Right kidney (tissue), 9 donors: ENCODE results near the gene NPM3.

Experiments used
- DNase-seq: peaks from one replicate; pipeline ENCODE4 v3.0.0-alpha.2; 2016
- long read RNA-seq, 8 donors: transcript quantifications; one replicate each; lab custom pipeline, GENCODE V29; 2026

The NPM3 gene, protein sequence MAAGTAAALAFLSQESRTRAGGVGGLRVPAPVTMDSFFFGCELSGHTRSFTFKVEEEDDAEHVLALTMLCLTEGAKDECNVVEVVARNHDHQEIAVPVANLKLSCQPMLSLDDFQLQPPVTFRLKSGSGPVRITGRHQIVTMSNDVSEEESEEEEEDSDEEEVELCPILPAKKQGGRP
- long read RNA-seq, donor 1, transcript NPM3-201 (6 exons, 877 nt): major isoform, 37 of 38 reads
- long read RNA-seq, donor 1, partial matches to known transcripts: 0 of 38 reads
- long read RNA-seq, donor 1, other reads (novel, unspliced or antisense): 0 of 38 reads
- long read RNA-seq, donor 2, transcript NPM3-201 (6 exons, 877 nt): major isoform, 27 of 29 reads
- long read RNA-seq, donor 2, partial matches to known transcripts: 0 of 29 reads
- long read RNA-seq, donor 2, other reads (novel, unspliced or antisense): 0 of 29 reads
- long read RNA-seq, donor 3, transcript NPM3-201 (6 exons, 877 nt): major isoform, 17 of 17 reads
- long read RNA-seq, donor 3, partial matches to known transcripts: 0 of 17 reads
- long read RNA-seq, donor 3, other reads (novel, unspliced or antisense): 0 of 17 reads
- long read RNA-seq, donor 4, transcript NPM3-201 (6 exons, 877 nt): major isoform, 24 of 27 reads
- long read RNA-seq, donor 4, partial matches to known transcripts: 0 of 27 reads
- long read RNA-seq, donor 4, other reads (novel, unspliced or antisense): 0 of 27 reads
- long read RNA-seq, donor 5, transcript NPM3-201 (6 exons, 877 nt): major isoform, 35 of 45 reads
- long read RNA-seq, donor 5, partial matches to known transcripts: 9 of 45 reads
- long read RNA-seq, donor 5, other reads (novel, unspliced or antisense): 0 of 45 reads
- long read RNA-seq, donor 6, transcript NPM3-201 (6 exons, 877 nt): major isoform, 31 of 33 reads
- long read RNA-seq, donor 6, partial matches to known transcripts: 0 of 33 reads
- long read RNA-seq, donor 6, other reads (novel, unspliced or antisense): 0 of 33 reads
- long read RNA-seq, donor 7, transcript NPM3-201 (6 exons, 877 nt): major isoform, 52 of 54 reads
- long read RNA-seq, donor 7, partial matches to known transcripts: 0 of 54 reads
- long read RNA-seq, donor 7, other reads (novel, unspliced or antisense): 0 of 54 reads
- long read RNA-seq, donor 8, transcript NPM3-201 (6 exons, 877 nt): major isoform, 20 of 22 reads
- long read RNA-seq, donor 8, partial matches to known transcripts: 0 of 22 reads
- long read RNA-seq, donor 8, other reads (novel, unspliced or antisense): 0 of 22 reads

GRCh38 chr10:101782811-101783735 lies at the start of gene NPM3:
TSS of gene NPM3 (minus strand) at chr10:101783446. CDS start at chr10:101783390, 56 bp downstream.
- DNase-seq: peak; percentile 81

- DNase-seq: no peak
Observed at GRCh38 chr10:101832325-101832771, 49.1 kb upstream of the NPM3 start.

- no peak for DNase-seq
Observed at GRCh38 chr10:101831169-101831811, 48.0 kb upstream of the NPM3 start.

DNA sequence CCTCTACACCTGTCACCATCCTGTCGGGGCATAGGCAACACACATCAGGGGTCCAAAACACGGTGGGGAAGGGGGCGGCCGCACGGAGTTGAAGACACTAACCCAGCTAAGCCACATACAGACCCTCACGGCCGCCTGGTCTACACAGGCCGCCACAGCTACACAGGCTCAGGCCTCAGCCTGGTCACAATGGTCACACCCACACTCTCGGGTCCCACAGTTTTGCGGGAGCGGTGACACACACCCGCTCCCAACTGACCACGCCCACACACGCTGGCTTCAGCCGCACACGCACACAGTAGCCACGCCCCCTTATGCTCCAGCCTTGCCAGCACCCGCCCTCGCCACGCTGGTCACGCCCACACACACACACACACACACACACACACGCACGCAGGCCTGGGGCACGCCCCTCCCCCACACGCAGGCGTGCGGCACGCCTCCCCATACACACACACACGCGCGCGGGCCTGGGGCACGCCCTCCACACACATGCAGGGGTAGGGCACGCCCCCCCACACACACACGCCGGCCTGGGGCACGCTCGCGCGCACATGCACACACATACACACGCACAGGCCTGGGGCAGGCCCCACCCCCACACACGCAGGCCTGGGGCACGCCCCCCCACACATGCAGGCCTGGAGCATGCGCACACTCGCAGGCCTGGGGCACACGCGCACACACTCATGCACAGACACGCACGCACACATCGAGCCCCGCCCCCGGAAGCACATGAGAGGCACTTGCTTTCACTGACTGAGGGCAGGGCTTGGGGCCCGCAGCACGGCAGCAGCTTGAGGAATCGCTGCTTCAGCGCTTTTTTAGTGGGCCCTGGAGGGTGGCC lies 47.3 kb upstream of the NPM3 start:
- DNase-seq: peak; percentile 98

GRCh38 chr10:101829561-101830315 lies 46.5 kb upstream of the NPM3 start:
- peak; percentile 75 for DNase-seq

GRCh38 chr10:101828766-101829551 lies 45.7 kb upstream of the NPM3 start:
- peak; percentile 59 for DNase-seq

- DNase-seq: no peak
Observed at GRCh38 chr10:101827919-101828600, 44.8 kb upstream of the NPM3 start.

DNA sequence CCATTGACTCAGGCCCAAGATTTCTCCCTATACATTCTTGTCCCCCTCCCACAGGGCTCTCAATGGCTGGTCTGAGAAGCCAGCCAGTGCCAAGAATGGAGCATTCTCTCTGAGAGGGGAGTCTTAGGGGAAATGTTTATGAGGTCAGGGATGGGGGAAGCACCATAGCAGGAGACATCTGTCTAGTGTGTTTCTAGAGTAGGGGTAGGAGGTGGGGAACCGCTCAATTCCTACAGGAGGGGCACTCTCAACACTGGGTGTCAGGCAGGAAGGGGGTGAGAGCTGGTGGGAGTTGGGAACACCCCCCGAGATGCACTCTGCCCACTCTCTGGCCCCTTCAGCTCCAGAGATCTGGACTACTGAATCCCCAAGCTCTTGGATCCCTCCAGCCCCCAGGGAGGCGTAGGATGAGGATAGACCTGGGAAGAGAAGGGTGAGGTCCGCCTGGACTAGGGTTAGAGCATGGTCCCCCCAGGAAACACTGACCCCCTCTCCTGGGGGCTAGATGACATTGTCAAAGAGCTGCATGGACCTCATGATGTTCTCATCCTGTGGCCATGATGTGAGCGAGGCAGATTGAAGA lies 43.7 kb upstream of the NPM3 start:
- no peak for DNase-seq

DNA sequence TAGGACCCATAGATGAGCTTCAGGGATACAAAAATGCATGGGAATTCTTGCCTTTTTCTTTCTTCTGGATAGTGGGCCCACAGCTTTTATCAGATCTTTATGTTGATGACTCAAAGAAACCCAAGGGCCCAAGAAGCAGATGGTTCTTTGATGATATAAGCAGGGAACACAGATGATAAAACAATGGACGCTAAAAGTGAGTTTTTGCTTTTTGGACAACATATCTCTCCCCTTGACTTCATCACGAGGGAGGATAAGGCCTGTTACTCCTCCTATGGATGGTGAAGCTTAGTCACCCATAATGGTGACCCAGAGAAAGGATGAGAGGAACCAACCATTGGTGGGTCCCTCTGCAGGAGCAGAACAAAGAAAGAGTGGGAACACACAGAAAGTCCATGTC lies 41.5 kb upstream of the NPM3 start:
- no peak for DNase-seq

DNA sequence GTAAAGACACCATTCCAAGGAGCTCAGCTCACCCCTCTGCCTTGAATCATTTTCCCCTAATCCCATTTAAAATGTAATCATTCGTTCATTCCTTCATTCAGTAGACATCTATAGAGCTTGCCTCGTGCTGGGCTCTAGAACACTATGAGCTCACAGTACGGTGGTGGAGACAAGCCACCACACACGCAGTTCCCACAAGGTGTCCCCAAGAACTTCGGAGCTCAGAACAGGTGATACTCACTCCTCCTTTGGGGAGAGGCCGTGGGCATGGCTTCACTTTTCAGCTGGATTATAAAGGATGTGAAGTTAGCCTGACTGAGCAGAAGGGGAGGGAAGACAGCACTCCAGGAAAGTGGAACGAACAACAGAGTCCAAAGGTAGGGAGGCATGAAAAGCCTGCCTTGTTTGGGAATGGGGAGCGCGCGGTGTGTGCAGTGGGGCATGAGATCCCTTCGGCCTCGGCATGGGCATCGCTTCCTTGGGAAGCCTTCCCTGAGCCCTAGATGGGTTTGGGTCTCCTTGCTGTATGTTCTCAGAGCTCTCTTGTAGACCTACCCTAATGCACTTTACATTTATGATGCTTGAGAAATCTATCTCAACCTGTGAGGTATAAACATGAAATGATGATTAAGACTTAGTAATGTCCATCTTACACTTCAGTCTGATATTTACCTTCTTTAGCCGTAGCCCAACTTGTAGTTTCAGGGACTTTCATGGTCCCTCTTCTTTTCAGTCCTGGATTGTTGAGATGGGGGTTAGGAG lies 35.8 kb upstream of the NPM3 start:
- peak; percentile 78 for DNase-seq

GRCh38 chr10:101818119-101818871 lies 35.0 kb upstream of the NPM3 start, which contains the start of gene OGA:
TSS of gene OGA (minus strand) at chr10:101818444. CDS start at chr10:101818022, 422 bp downstream.
- peak; percentile 97 for DNase-seq

- DNase-seq: peak; percentile 79
Observed at GRCh38 chr10:101817337-101818118, 34.3 kb upstream of the NPM3 start.

- no peak for DNase-seq
Observed at GRCh38 chr10:101816913-101817336, 33.7 kb upstream of the NPM3 start.

DNA sequence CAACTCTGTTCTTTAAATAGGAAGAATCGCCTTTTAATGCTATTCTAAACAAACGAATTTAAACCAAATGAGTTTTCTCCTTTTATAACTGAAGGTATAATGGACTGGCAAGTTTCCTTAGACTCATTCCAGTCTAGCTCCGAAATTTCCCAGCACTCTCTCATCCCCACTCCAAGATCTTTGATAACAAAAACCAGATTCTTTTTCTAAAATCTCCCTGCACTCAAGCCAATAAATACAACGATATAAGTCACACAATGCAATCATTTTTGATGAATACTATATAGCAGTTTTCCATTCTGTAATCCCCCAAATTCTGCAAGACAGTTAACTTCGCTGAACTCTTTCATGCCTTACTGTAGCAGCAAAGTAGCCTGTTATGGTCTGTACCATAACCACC lies 33.1 kb upstream of the NPM3 start:
- DNase-seq: no peak
